ENCODE data around the gene TTPAL.

TTPAL gene

DNA sequence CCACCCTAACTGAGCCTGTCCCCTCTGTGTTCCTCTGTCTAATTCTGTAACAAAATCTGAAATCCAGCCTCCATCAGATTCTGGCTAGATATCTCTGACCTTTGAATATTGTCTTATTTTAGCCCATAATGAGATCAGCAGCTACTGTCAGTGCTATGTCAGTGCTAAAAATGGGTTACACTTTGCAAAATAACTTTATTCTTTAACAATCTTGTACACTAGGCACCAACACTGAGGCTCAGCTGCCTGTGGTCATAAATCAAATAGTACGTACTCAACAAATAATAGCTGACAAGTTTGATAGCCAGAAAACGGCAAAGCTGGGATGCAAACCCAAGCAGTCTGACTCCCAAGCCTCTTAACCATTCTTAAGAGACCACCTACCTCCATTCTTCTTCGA lies 22.1 kb downstream of the TTPAL start:
- no peak for DNase-seq (ENCODE audit: low spot score)

DNA sequence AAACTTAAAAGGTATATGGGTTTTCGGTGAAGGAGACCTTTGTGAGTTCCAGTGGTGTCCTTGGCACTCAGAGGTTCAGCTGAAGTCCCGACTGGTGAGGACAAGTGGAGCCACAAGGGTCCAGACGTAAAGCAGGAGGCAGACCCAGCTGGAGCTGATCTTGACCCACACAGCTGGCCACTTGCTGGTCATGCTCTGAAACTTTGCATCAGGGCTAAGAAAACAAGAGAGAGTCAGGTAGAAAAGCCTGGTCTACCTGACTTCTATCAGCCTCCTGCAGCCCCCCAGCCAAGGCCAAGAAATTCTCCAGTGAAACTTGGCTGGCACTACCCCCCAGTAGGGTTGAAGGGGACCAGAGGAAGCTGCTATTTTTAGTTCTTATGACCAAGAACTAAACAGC lies 24.5 kb downstream of the TTPAL start:
- DNase-seq (ENCODE audit: low spot score), result no peak

DNA sequence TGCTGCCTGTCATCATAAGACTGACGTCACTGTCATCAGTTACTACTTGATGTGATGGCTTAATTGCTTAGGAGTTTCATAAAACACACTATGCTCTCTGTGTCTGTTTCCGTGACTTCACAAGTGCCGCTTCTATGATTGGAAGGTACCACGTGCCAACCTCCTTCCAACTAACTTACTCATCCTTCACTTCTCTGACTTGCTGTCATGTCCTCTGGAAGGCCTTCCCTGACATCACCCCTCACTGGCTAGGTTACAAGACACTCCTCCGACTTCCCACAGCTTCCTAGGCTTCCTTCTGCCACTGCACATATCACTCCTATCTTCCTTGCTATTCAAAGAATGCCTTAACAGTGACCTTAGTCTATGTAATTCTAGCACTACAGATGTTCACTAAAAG lies 25.8 kb downstream of the TTPAL start:
- DNase-seq (ENCODE audit: low spot score), result no peak

DNA sequence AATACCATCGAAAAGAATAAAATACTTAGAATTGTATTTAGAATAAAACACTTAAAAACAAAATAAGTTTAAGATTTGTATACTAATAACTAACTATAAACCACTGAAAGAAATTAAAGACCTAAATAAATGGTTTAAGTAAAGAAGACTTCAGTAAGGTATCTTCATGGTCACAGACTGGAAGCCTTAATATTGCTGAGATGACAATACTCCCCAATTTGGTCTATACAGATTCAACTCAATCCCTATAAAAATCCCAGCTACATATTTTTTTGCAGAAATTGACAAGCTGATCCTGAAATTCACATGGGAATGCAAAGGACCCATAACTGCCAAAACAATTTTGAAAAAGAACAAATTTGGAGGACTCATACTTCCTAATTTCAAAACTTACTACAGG lies 27.3 kb downstream of the TTPAL start:
- DNase-seq (ENCODE audit: low spot score), result no peak

DNA sequence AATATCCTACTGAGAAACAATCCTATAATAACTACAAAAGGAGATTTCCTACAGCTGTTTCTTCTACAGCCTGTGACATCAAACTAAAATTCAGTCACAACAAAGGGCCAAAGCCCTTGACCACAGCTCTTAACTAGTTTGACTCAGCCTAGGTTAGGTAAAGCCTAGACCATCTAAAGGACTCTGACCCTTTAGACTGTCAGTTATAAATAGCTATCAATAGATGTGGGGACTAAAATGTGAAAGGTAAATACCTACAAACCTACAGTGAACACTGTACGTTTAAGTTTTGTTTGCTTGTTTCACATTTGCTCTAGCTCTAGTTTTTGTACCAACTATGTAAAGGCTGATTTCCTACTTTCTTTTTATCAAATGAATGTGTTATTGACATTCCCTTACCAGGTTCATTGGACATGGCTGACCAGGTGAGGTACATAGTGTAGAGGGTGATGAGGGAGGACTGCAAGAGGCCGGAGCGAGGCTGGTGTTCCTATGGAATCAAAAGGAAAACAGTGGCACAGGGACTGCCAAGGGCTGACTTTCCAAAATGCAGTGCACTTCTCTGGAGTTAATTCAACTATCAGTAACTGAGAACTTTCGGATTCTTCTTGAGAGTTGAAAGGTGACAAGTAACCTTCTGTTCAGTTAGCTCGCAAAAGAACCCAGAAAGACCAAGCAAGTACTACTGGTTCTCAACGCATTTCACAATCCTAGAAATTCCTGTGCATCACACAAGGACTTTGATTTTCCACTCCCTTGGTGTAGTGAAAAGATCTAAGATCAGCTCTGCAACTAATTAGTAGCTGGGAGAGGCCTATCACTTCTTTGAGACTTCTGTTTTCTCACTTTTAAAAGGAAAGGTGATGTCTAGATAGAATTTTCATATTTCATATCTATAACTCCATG lies 29.0 kb downstream of the TTPAL start:
- no peak for DNase-seq (ENCODE audit: low spot score)

DNA sequence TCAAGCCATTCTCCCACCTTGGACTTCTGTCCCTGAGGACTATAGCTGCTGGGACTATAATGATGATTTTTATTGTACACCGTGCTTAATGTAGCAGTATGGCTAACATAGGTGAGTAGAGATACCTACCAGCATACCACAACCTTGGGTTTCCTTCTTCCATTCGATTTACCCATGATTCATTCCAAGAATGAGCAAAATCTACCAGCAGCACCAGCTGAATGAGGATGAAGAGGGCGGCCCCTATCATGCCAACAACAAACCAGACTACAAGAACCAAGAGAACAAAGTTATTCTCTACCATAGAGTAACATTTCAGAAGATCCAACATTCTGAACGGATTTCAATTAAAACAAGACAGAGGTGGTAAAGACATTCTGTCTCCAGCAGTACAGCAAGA lies 34.1 kb downstream of the TTPAL start:
- DNase-seq (ENCODE audit: low spot score), result no peak

DNA sequence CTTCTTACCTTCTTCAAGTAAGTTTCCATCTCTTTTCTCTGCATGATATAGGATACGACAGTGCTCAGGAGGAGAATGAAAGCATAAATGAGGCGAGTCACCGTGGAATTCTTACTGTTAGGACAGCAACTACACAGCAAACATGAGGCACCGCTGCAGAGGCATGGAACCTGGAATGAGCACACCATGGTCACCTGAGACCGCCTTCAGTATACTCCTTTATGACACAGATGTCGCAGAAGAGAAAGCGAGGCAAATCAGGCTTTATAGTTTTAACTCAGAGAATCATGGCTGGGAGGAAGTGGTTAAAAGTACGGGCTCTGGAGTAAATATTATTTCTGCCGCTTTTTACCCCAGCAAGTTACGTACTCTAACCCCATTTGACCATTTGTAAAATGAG lies 38.2 kb downstream of the TTPAL start:
- no peak for DNase-seq (ENCODE audit: low spot score)

DNA sequence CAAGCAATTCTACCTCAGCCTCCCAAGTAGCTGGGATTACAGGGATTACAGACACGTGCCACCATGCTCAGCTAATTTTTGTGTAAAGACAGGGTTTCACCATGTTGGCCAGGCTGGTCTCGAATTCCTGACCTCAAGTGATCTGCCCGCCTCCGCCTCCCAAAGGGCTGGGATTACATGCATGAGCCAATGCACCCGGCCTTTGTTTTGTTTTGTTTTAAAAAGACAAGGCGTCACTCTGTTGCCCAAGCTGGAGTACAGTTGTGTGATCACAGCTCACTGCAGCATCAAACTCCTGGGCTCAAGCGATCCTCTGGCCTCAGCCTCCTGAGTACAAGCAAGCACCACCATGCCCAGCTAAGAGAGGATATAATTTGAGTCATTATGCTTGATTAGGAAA lies 40.8 kb downstream of the TTPAL start:
- DNase-seq (ENCODE audit: low spot score), result no peak

DNA sequence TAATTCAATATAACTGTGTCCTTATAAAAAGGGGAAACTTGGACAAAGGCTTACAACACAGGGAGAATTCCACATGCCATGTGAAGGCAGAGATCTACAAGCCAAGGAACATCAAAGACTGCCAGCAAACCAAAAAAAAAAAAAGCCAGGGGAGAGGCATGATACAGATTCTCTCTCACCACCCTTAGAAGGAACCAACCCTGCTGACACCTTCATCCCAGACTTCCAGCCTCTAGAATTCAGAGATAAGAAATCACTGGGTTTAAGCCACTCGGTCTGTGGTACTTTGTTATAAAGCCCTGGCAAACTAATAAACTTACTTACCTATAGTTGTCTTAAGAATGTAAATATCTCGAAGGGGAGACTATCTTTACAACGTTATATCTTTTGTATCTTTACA lies 41.8 kb downstream of the TTPAL start:
- DNase-seq (ENCODE audit: low spot score), result no peak

DNA sequence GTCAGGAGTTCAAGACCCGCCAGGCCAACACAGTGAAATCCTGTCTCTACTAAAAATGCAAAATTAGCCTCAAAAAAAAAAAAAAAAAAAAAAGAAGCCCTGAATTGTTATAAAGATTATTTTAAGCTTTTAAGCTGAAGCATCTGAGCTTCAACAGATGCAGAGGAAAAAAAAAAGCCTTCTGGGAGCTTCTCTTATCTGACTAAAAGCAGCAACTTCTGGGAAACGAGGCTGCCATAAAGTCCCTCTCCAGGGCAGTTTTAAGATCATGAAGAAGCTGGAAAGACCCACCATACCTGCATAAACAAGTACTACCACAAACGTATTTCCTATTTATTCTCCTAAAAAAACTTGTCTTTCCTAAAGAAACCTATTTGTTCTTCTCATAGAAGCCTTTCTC lies 42.6 kb downstream of the TTPAL start:
- DNase-seq (ENCODE audit: low spot score), result no peak

DNA sequence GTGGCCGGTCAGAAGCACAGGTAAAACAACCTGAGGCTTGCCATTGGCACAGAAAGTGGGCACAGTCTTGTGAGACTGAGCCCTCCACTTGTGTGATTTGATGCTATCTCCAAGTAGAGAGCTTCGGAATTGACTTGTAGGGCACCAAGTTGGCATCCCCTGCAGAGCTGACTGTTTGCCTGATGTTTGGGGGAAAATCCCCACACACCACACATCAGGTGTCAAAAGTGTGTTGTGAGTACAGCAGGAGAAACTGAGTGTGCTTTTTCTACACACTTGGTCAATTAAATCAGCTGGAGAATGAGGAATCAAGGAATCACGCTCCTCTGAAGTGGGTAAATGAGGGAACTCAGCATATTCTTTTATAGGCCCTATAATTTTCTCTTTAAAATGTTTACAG lies 45.2 kb downstream of the TTPAL start:
- no peak for DNase-seq (ENCODE audit: low spot score)

DNA sequence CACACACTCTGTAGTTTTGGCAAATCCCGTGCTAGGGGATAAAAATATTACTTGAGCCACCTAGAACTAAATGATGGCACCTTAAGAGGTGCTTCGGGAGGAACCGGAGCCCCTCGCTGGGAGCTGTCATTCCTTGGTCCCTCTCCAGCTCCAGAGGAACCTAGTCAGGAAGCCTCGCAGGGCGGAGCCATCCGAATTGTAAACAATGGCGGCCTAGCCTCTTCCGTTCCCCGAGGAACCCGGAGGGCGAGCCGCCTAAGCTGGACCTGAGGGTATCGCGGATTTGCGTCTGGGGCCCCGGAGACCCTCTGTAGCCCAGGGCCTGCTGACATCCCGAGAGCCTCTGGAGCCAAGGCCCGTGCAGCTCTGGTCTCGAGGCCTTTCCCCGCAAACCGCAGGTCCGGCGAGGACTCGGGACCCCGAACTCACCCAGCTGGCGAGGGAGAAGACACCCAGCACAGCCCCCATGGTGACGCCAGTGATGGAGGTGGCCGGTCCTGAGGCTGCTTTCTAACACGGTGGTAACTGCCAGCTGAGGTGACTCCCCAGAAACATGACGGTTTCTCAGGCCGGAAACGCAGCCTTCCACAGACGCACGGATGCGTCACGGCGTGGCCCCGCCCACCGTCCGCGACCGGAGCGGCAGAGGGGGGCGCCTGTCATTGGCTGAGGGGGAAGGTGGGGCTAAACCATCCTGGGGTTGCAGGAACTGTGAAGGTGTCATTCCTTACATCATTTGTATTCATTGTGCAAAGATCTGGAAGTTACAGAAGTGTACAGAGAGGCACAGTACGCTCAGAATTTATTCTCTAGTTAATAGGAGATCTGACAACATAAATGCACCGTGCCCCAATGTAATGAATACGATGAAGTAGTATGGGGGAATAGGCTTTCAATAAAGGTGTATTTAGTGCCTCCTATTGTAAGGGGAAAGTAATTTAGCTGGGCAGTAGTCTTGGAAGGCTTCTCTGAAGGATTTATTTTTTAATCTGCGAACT lies 46.1 kb downstream of the TTPAL start, which contains the start of gene SERINC3:
Gene SERINC3, minus strand, starts transcription at position 587 of the 998 bp plus-strand sequence. Its CDS starts 119 bp downstream, at position 468.
- DNase-seq (ENCODE audit: low spot score), result peak; percentile 97

DNA sequence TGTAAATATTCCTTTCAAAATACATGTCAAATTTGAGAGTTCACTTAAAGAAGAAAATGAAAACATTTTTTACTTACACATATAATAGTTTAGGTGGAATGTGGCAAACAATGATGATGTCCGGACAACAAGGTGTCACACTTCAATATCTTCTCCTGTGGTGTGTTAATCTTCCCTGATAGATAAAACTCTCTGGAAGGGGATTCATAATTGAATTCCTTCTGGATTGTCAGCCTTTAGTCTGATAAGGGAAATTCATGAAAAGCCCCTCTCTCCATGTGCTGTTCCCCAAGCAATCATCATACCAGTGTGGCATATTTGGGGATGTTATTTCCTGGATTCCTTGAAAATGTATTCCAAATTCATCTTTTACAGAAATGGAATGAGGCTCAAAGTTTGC lies 47.2 kb downstream of the TTPAL start:
- no peak for DNase-seq (ENCODE audit: low spot score)

DNA sequence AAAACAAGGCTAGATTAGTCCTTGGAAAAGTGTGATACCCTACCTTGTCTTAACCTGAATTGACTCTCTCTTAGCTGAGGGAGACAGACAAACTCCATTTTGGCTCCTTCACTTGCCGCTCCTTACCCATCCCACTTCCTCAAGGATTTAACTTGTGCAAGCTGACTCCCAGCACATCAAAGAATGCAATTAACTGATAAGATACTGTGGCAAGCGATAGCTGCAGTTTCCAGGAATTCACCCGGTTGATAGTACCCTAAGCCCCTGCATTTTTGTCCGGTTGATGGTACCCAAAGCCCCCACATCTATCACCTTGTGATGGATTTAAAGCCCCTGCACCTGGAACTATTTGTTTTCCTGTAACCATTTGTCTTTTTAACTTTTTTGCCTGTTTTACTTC lies 48.1 kb downstream of the TTPAL start:
- DNase-seq (ENCODE audit: low spot score), result no peak

DNA sequence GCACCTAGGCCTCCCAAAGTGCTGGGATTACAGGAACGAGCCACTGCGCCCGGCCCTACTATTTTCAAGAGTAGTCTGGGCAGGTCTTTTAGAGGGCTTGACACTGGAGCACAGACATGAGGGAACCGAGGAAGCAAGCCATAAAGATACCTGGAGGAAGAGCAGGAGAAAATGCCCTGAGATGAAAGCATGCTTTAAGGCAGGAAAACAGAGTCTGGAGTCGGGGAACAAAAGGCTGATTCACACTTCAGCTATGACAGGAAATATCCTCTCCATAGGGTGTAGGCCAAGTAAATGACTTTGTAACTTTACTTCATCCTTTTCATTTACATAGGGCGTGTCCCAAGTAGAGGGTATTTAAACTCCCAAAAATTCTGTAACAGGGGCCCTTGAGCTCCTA lies 50.5 kb downstream of the TTPAL start:
- DNase-seq (ENCODE audit: low spot score), result no peak

DNA sequence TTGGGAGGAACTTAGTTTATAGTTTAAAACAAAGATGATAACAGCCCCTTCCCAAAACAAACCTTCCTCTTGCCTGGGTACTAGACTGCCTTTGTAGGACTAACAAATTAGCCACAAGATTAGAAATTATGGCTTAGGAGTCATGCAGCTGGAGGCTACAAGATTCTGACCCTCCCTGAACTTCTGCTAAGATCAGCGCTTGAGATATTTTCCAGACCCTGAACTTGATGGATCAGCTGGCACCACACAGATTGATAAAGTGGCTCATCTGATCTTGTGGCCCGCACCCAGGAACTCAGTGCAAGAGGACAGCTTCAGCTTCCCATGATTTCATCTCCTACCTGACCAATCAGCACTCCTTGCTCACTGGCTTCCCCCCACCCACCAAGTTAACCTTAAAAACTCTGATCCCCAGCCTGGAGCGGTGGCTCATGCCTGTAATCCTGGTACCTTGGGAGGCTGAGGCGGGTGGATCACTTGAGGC lies 52.1 kb downstream of the TTPAL start:
- no peak for DNase-seq (ENCODE audit: low spot score)

DNA sequence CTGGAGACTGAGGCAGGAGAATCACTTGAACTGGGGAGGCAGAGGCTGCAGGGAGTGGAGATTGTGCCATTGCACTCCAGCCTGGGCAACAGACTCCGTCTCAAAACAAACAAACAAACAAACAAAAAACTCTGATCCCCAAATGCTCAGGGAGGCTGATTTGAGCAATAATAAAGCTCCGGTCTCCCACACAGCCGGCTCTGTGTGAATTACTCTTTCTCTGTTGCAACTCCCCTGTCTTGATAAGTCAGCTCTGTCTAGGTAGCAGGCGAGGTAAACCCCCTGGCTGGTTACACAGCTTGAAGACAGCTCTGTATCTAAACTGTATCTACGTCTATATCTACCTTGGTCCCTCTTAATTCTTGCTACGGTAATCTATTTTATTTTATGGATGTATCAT lies 52.6 kb downstream of the TTPAL start:
- DNase-seq (ENCODE audit: low spot score), result no peak

DNA sequence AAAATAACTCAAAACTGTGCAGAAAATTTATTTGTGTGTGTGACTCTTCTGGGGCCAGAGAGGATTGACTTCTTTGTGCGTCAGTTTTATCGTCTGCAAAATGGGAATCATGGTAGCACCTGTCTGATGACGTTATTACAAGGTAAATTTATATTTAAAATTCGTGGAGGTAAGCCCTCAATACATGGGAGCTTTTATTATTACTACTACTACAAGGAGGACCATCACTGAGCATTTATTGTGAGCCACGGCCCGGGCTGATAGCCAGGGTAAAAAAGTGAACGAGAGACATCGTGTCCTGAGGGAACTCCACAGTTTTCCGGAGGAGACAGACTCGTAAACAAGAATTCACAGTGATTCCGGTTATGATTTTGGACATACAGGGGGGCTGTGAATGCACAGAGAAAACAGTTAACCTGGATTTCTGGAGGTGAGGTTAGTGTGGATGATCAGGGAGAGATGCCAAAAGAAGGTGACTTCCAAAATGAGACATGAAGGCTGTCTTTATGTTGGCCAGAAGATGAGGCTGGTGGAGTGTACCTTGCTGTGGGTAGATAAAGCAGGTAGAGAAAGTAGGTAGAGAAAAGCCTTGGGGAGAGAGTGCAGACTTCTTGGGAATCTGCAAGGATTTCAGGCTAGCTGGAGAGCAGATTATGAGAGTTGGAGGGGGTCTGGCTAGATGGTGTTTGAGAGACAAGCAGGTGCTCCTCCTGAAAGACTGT lies 56.7 kb downstream of the TTPAL start:
- no peak for DNase-seq (ENCODE audit: low spot score)

DNA sequence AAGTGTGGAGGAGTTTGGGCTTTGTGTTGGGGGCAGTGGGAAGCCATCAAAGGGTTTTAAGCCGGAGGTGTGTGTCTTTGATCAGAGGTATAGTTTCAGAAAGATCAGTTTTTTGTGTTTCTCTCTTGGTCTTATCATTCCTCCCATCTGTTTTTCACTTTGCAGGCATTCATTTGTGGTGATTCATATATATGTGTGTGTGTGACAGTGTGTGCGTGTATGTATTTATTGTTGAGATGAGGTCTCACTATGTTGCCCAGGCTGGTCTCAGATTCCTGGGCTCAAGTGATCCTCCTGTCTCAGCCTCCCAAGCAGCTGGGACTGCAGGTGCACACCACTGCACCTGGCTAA lies 57.3 kb downstream of the TTPAL start:
- DNase-seq (ENCODE audit: low spot score), result no peak

DNA sequence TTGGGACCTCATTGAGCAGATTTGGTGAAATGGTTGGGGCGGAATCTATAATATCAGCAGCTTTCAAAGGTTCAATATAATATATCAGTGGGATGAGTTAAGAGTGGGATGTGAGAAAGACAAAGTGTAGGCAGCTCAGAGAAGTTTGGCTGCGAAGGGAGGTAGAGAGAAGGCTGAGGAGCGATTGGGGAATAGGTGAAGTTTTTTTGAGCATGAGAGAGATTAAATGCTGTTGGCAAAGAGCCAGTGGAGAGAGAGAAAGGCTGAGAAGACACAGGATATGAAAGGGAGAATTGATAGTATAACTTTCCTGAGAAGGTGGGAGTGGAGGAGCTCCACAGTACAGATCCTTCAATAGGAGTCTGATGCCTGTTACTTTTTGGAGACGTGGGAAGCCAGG lies 58.3 kb downstream of the TTPAL start:
- DNase-seq (ENCODE audit: low spot score), result no peak

DNA sequence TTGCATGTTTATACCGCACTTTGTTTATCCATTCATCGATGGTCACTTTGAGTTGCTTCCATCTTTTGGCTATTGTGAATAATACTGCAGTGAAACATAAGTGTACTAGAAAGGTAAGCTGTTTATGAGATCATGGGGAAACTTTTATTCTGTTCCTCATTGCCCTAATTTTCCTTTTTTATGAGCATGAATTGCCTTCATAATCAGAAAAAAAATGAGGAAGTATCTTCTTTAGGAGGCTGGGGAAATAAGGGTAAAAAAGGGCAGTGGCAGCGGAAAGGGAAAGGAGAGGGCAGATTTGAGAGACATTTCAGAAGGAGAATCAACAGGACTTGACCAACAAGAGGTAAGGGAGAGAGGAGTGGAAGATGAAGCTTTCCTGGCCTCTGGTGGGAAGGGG lies 60.5 kb downstream of the TTPAL start:
- DNase-seq (ENCODE audit: low spot score), result no peak

DNA sequence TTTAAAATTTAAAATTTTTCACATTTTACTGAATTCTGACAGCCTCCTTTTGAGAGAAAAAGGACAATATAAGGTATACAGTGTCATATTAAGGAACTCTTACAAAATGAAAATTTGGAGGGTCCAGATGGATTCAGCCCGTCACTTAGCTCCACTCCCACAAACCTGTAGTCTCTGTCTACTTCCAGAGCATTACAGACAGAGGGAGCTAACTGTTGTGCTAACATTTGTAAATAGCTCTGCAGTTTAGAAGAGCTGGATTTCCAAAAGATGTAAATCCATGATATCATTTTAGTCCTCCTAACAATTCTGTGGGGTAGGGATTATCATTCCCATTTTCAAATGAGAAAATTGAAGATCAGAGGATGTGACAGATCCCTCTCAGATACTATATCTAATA lies 62.3 kb downstream of the TTPAL start:
- no peak for DNase-seq (ENCODE audit: low spot score)
